ENCODE data around the gene ELFN1. TPM values are rescaled to one million over a fixed set of nuclear protein-coding genes. Genes with fewer than 3 reads are reported as not detected.

Gene ELFN1
- 0.08 and 3.2 TPM in 2 replicates for total RNA-seq (ENCODE audit: low replicate concordance)

GRCh38 chr7:1669954-1670893 is at the start of gene ELFN1:
Gene ELFN1, plus strand, starts transcription at chr7:1670277. Its CDS starts 74,320 bp downstream, at chr7:1744597.

Other genes with a start within 250 kb of the ELFN1 start
- gene MICALL2, start 210.8 kb upstream of the ELFN1 start, total RNA-seq (ENCODE audit: low replicate concordance): 13.7 and 17.1 TPM in 2 replicates
- gene INTS1, start 165.9 kb upstream of the ELFN1 start, total RNA-seq (ENCODE audit: low replicate concordance): 31.0 and 31.7 TPM in 2 replicates
- 20.4 and 44.2 TPM in 2 replicates for gene MAFK, start 139.6 kb upstream of the ELFN1 start, total RNA-seq (ENCODE audit: low replicate concordance)
- gene TMEM184A, start 114.1 kb upstream of the ELFN1 start, total RNA-seq (ENCODE audit: low replicate concordance): 0.53 TPM in 1 of 2 replicates, not detected in the other
- 20.8 and 30.1 TPM in 2 replicates for gene PSMG3, start 100.2 kb upstream of the ELFN1 start, total RNA-seq (ENCODE audit: low replicate concordance)